HCT116 (cell line): ENCODE results near the gene NECAB3. TPM values are rescaled to one million over a fixed set of nuclear protein-coding genes. Genes with fewer than 3 reads are reported as not detected.

Source experiments
- ATAC-seq: fragments of 200-7000 bp; cut with Tn5 transposase; 2 replicates; pipeline ENCODE4 v1.9.1; 2020; ENCODE audit warnings: mild to moderate bottlenecking, moderate library complexity
- BruUV-seq: library from RNA; stranded (reverse); fragments of 400-500 nt; replicated peaks from 2 replicates; lab custom pipeline; 2021; lab: Mats Ljungman, UMichigan
- CTCF ChIA-PET: fragments of 300-600 bp; sonication (Branson Sonifier 250); formaldehyde crosslinking; loops from one replicate; lab custom pipeline; 2021; ENCODE audit warnings: antibody characterized with exemption; lab: Charles Lee
- POLR2A ChIA-PET: fragments of 300-600, 350-600 bp; sonication (Branson Sonifier 250); formaldehyde crosslinking; loops from one replicate; lab custom pipeline; 2021; ENCODE audit warnings: antibody characterized with exemption; lab: Charles Lee
- RAD21 ChIA-PET, 2 experiments: fragments of 300-600 bp; sonication (Branson Sonifier 250); formaldehyde crosslinking; loops; one replicate each; lab custom pipeline; 2023; ENCODE audit warnings: low total read pairs in 2 of 2; ENCODE audit not compliant: uncharacterized antibody in 2 of 2, unreplicated experiment in 2 of 2, low non-redundant PET in 1 of 2; lab: Charles Lee
- DNase-seq: peaks from one replicate; pipeline ENCODE4 v3.0.0-alpha.2; 2010; ENCODE audit warnings: low read depth, low spot score
- H2AFZ ChIP-seq: fragments of 200-600 bp; shearing (Covaris generic), sonication (generic); 2 replicates; pipeline ENCODE4 v1.6.1; 2017; ENCODE audit warnings: low read depth, mixed run types, mixed read lengths, antibody characterized with exemption, low read length; ENCODE audit not compliant: poor library complexity, severe bottlenecking
- H3K27ac ChIP-seq: 2 replicates; pipeline ENCODE4 v1.5.1; 2012; ENCODE audit warnings: low read depth, low read length
- H3K27me3 ChIP-seq: fragments of 200-600 bp; sonication (generic); 2 replicates; pipeline ENCODE4 v1.6.1; 2016; ENCODE audit warnings: mixed run types, low read length, mixed read lengths; ENCODE audit not compliant: insufficient read depth
- H3K36me3 ChIP-seq, 2 experiments: fragments of 200-500 bp in 1 of 2; fragments of 200-600 bp in 1 of 2; sonication (Bioruptor generic) in 1 of 2; sonication (generic) in 1 of 2; 2 replicates each; pipeline versions ENCODE4 v1.5.1 to v1.6.1; 2014 to 2016; ENCODE audit warnings: low read length in 2 of 2, inconsistent platforms in 1 of 2, mixed read lengths in 1 of 2, mixed run types in 1 of 2; ENCODE audit not compliant: insufficient read depth in 2 of 2, control insufficient read depth in 1 of 2
- H3K4me1 ChIP-seq, 2 experiments: fragments of 200-600 bp in 1 of 2; sonication (generic) in 1 of 2; 2 replicates each; pipeline versions ENCODE4 v1.5.1 to v1.6.1; 2012 to 2017; ENCODE audit warnings: low read length in 2 of 2, inconsistent platforms in 1 of 2, mild to moderate bottlenecking in 1 of 2, mixed read lengths in 1 of 2, mixed run types in 1 of 2, moderate library complexity in 1 of 2; ENCODE audit not compliant: insufficient read depth in 2 of 2, control insufficient read depth in 1 of 2
- H3K4me2 ChIP-seq: fragments of 200-600 bp; sonication (generic); 2 replicates; pipeline ENCODE4 v1.6.1; 2017; ENCODE audit warnings: mixed run types, low read length, mixed read lengths
- H3K4me3 ChIP-seq, 2 experiments: fragments of 200-600 bp in 1 of 2; sonication (generic) in 1 of 2; replicated peaks in 1 of 2; 2 replicates each; pipeline ENCODE4 v1.5.1; 2011 to 2016; ENCODE audit warnings: low read length in 2 of 2, control low read depth in 1 of 2, low read depth in 1 of 2, mild to moderate bottlenecking in 1 of 2, mixed read lengths in 1 of 2, mixed run types in 1 of 2
- H3K79me2 ChIP-seq: fragments of 200-600 bp; sonication (generic); 2 replicates; pipeline ENCODE4 v1.6.1; 2017; ENCODE audit warnings: mild to moderate bottlenecking, mixed run types, low read length, moderate library complexity, mixed read lengths; ENCODE audit not compliant: insufficient read depth
- H3K9ac ChIP-seq: fragments of 200-600 bp; sonication (generic); 2 replicates; pipeline ENCODE4 v1.6.1; 2016; ENCODE audit warnings: low read length, mixed read lengths
- H3K9me2 ChIP-seq: fragments of 200-600 bp; sonication (generic), shearing (Covaris generic); 2 replicates; pipeline ENCODE4 v1.6.1; 2017; ENCODE audit warnings: mixed run types, mild to moderate bottlenecking, moderate library complexity; ENCODE audit not compliant: insufficient read depth
- H3K9me3 ChIP-seq, 2 experiments: fragments of 200-500 bp in 1 of 2; fragments of 200-600 bp in 1 of 2; sonication (Bioruptor generic) in 1 of 2; sonication (generic) in 1 of 2; 2 replicates each; pipeline ENCODE4 v1.6.1; 2014 to 2017; ENCODE audit warnings: low read length in 2 of 2, mixed read lengths in 2 of 2, inconsistent platforms in 1 of 2, low read depth in 1 of 2, mild to moderate bottlenecking in 1 of 2, mixed run types in 1 of 2, moderate library complexity in 1 of 2; ENCODE audit not compliant: control insufficient read depth in 1 of 2, insufficient read depth in 1 of 2
- H4K20me1 ChIP-seq: fragments of 200-600 bp; sonication (generic), shearing (Covaris generic); 2 replicates; pipeline ENCODE4 v1.6.1; 2017; ENCODE audit warnings: mixed run types, mild to moderate bottlenecking, moderate library complexity; ENCODE audit not compliant: insufficient read depth
- CBX3 ChIP-seq: IDR thresholded peaks from 2 replicates; pipeline ENCODE4 v1.6.1; 2012; ENCODE audit warnings: low read depth
- CEBPB ChIP-seq: IDR thresholded peaks from 2 replicates; pipeline ENCODE4 v1.6.1; 2012; ENCODE audit warnings: low read depth
- EGR1 ChIP-seq: IDR thresholded peaks from 2 replicates; pipeline ENCODE4 v1.6.1; 2012; ENCODE audit warnings: low read depth
- ELF1 ChIP-seq: IDR thresholded peaks from 2 replicates; pipeline ENCODE4 v1.6.1; 2012; ENCODE audit warnings: low read depth, borderline replicate concordance
- MAX ChIP-seq: IDR thresholded peaks from 2 replicates; pipeline ENCODE4 v1.6.1; 2012
- POLR2AphosphoS5 ChIP-seq: IDR thresholded peaks from 2 replicates; pipeline ENCODE4 v1.6.1; 2011; ENCODE audit warnings: mild to moderate bottlenecking, low read depth, low read length, moderate library complexity
- SP1 ChIP-seq: IDR thresholded peaks from 2 replicates; pipeline ENCODE4 v1.6.1; 2012; ENCODE audit warnings: low read depth
- SRF ChIP-seq: IDR thresholded peaks from 2 replicates; pipeline ENCODE4 v1.6.1; 2012; ENCODE audit warnings: low read depth
- TCF7L2 ChIP-seq: IDR thresholded peaks from 2 replicates; pipeline ENCODE4 v1.7.0; 2011; ENCODE audit warnings: borderline replicate concordance, inconsistent platforms; ENCODE audit not compliant: insufficient read depth, insufficient read length; ENCODE audit errors: extremely low read depth
- ZFX ChIP-seq: fragments of 450-650 bp; IDR thresholded peaks from 2 replicates; pipeline ENCODE4 v1.6.1; 2017
- ZNF274 ChIP-seq: fragments of 200-500 bp; sonication (Bioruptor generic); IDR thresholded peaks from 2 replicates; pipeline ENCODE4 v1.6.1; 2014; ENCODE audit warnings: mild to moderate bottlenecking, low read depth, low read length, inconsistent platforms
- intact Hi-C: fragments of 100-400 bp; cut with micrococcal nuclease; formaldehyde crosslinking; loops from 2 replicates; pipeline ENCODE4 v1.10.0; 2022
- total RNA-seq: library from RNA; stranded (reverse); gene quantifications from one replicate; pipeline ENCODE4 v1.2.1, GENCODE V29; 2021; ENCODE audit not compliant: unreplicated experiment
- TF ChIP-seq, protein P1 (sequence below), 3 experiments: fragments of 200-600 bp in 1 of 3; sonication (generic) in 1 of 3; IDR thresholded peaks in 2 of 3; conservative IDR thresholded peaks in 1 of 3; 2 replicates each; pipeline ENCODE4 v1.5.1; 2012 to 2017; ENCODE audit warnings: low read depth in 2 of 3, low read length in 2 of 3, antibody characterized with exemption in 1 of 3, borderline replicate concordance in 1 of 3, control low read depth in 1 of 3, mild to moderate bottlenecking in 1 of 3, mixed read lengths in 1 of 3, mixed run types in 1 of 3, moderate library complexity in 1 of 3; ENCODE audit not compliant: insufficient read depth in 1 of 3
- TF ChIP-seq, protein P2 (sequence below): IDR thresholded peaks from 2 replicates; pipeline ENCODE4 v1.6.1; 2012
- TF ChIP-seq, protein P3 (sequence below): IDR thresholded peaks from 2 replicates; pipeline ENCODE4 v1.6.1; 2012; ENCODE audit warnings: low read depth

The NECAB3 gene
- total RNA-seq, 1 experiment from 2014 or later: 48.1 TPM

DNA sequence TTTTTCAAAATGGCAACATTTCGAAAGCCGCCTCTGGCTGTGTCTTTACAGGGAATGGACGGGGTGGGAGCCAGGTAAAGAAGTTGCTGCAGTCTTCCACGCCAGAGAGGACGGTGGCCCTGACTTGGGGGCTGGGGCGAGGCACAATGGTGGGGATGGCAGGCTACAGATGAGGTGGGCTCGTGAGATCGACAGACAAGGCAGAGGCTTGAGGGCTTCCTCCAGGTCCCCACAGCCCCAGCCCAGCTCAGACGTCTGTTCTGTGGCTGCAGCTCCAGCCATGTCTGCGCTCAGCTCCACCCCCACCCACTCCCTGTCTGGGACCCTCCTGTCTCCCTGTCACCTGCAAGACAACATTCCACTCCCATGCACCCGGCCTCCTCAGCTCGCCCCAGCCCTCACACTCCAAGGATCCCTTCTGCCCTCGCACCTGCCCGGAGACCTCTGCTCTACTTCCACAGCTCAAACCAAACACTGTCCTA is 19.5 kb downstream of the NECAB3 start:
- POLR2A ChIA-PET: no interaction called here
- H4K20me1 ChIP-seq: no peaks in the 10 kb centered on the region
- no peaks in the 10 kb centered on the region for H3K9me2 ChIP-seq
- DNase-seq: no peak
- no peak overlapping the region for H3K9ac ChIP-seq
- no peak overlapping the region for H2AFZ ChIP-seq
- H3K4me3 ChIP-seq: no peak overlapping the region
- no peaks in the 10 kb centered on the region for H3K79me2 ChIP-seq
- peaks cover 0 to 16% of the 10 kb centered on the region in 2 experiments; a peak in 1 of 4 replicates for H3K4me1 ChIP-seq
- peak; percentile 3; the same call in 1 of the 2 replicates for ATAC-seq
- CTCF ChIA-PET: interaction anchor here (2.1 kb wide), 1 partner anchor 9 kb away, joined by 13 read pairs; no protein-coding TSS in a partner anchor
- no peak overlapping the region for H3K4me2 ChIP-seq
- no TSS peak for BruUV-seq
- TF ChIP-seq, protein P1, sequence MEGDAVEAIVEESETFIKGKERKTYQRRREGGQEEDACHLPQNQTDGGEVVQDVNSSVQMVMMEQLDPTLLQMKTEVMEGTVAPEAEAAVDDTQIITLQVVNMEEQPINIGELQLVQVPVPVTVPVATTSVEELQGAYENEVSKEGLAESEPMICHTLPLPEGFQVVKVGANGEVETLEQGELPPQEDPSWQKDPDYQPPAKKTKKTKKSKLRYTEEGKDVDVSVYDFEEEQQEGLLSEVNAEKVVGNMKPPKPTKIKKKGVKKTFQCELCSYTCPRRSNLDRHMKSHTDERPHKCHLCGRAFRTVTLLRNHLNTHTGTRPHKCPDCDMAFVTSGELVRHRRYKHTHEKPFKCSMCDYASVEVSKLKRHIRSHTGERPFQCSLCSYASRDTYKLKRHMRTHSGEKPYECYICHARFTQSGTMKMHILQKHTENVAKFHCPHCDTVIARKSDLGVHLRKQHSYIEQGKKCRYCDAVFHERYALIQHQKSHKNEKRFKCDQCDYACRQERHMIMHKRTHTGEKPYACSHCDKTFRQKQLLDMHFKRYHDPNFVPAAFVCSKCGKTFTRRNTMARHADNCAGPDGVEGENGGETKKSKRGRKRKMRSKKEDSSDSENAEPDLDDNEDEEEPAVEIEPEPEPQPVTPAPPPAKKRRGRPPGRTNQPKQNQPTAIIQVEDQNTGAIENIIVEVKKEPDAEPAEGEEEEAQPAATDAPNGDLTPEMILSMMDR (IDR thresholded peaks at IDR 0.05 in 2 of 3, conservative IDR thresholded peaks at IDR 0.05 in 1 of 3; ENCODE audit: borderline replicate concordance in 1 of 3, insufficient read depth in 1 of 3, low read depth in 2 of 3, low read length in 2 of 3): no peak
- TF ChIP-seq CEBPB (no peak), ELF1 (no peak), SP1 (no peak), ZNF274 (no peak), EGR1 (no peak), MAX (no peak), TCF7L2 (no peak), ZFX (no peak), CBX3 (no peak), SRF (no peak), POLR2AphosphoS5 (no peak)
- TF ChIP-seq, protein P2, sequence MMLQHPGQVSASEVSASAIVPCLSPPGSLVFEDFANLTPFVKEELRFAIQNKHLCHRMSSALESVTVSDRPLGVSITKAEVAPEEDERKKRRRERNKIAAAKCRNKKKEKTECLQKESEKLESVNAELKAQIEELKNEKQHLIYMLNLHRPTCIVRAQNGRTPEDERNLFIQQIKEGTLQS: no peak
- TF ChIP-seq, protein P3, sequence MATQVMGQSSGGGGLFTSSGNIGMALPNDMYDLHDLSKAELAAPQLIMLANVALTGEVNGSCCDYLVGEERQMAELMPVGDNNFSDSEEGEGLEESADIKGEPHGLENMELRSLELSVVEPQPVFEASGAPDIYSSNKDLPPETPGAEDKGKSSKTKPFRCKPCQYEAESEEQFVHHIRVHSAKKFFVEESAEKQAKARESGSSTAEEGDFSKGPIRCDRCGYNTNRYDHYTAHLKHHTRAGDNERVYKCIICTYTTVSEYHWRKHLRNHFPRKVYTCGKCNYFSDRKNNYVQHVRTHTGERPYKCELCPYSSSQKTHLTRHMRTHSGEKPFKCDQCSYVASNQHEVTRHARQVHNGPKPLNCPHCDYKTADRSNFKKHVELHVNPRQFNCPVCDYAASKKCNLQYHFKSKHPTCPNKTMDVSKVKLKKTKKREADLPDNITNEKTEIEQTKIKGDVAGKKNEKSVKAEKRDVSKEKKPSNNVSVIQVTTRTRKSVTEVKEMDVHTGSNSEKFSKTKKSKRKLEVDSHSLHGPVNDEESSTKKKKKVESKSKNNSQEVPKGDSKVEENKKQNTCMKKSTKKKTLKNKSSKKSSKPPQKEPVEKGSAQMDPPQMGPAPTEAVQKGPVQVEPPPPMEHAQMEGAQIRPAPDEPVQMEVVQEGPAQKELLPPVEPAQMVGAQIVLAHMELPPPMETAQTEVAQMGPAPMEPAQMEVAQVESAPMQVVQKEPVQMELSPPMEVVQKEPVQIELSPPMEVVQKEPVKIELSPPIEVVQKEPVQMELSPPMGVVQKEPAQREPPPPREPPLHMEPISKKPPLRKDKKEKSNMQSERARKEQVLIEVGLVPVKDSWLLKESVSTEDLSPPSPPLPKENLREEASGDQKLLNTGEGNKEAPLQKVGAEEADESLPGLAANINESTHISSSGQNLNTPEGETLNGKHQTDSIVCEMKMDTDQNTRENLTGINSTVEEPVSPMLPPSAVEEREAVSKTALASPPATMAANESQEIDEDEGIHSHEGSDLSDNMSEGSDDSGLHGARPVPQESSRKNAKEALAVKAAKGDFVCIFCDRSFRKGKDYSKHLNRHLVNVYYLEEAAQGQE: no peak
- H3K27ac ChIP-seq: no peak overlapping the region
- RAD21 ChIA-PET: no interaction called here
- no peaks in the 10 kb centered on the region for H3K27me3 ChIP-seq
- H3K9me3 ChIP-seq: no peaks in the 10 kb centered on the region
- intact Hi-C loops: loop anchor here (5.0 to 10.0 kb wide), 2 partner anchors 137 to 470 kb away; no protein-coding TSS in a partner anchor
- H3K36me3 ChIP-seq: peaks cover 0 to 3% of the 10 kb centered on the region in 2 experiments; a peak in 1 of 4 replicates
